Common myeloid progenitor, CD34-positive (primary cell): ENCODE measurements around the gene PIK3AP1.

ENCODE experiments used
- CTCF ChIA-PET: fragments of 350-600 bp; sonication (Branson Sonifier 250); formaldehyde crosslinking; loops from one replicate; lab custom pipeline; 2021; ENCODE audit warnings: antibody characterized with exemption; lab: Charles Lee
- POLR2A ChIA-PET: fragments of 350-600 bp; sonication (Branson Sonifier 250); formaldehyde crosslinking; loops from one replicate; lab custom pipeline; 2021; ENCODE audit warnings: antibody characterized with exemption; lab: Charles Lee
- DNase-seq, 3 donors: peaks; one replicate each; pipeline versions ENCODE4 v3.0.0 to v3.0.0-alpha.2; 2013
- H3K27ac ChIP-seq, 2 experiments: 1 replicate in 1 of 2; 2 replicates in 1 of 2; pipeline ENCODE4 v1.7.0; 2013; ENCODE audit warnings: inconsistent platforms in 2 of 2, low read length in 2 of 2, mild to moderate bottlenecking in 2 of 2, low read depth in 1 of 2, moderate library complexity in 1 of 2; ENCODE audit not compliant: severe bottlenecking in 2 of 2, insufficient read depth in 1 of 2, poor library complexity in 1 of 2
- H3K27me3 ChIP-seq, 5 experiments: replicated peaks in 2 of 5; 1 replicate in 3 of 5; 2 replicates in 2 of 5; pipeline versions ENCODE4 v1.6.1 to v1.7.0; 2013; ENCODE audit warnings: low read length in 4 of 5, mild to moderate bottlenecking in 2 of 5, moderate library complexity in 2 of 5, inconsistent platforms in 1 of 5; ENCODE audit not compliant: insufficient read depth in 5 of 5, control insufficient read depth in 4 of 5
- H3K36me3 ChIP-seq, 4 experiments: 1 replicate in 2 of 4; 2 replicates in 2 of 4; pipeline versions ENCODE4 v1.6.1 to v1.7.0; 2013; ENCODE audit warnings: low read length in 3 of 4, control low read depth in 1 of 4, mild to moderate bottlenecking in 1 of 4; ENCODE audit not compliant: control insufficient read depth in 4 of 4, insufficient read depth in 4 of 4
- H3K4me1 ChIP-seq, 4 experiments: 1 replicate in 3 of 4; 2 replicates in 1 of 4; pipeline versions ENCODE4 v1.6.1 to v1.7.1; 2013; ENCODE audit warnings: low read length in 3 of 4, mild to moderate bottlenecking in 3 of 4, control low read depth in 1 of 4, inconsistent platforms in 1 of 4, moderate library complexity in 1 of 4; ENCODE audit not compliant: control insufficient read depth in 4 of 4, insufficient read depth in 4 of 4; ENCODE audit errors: control extremely low read depth in 1 of 4
- H3K4me3 ChIP-seq, 7 experiments: 1 replicate in 4 of 7; 2 replicates in 3 of 7; pipeline versions ENCODE4 v1.5.1 to v1.7.0; 2013; ENCODE audit warnings: mild to moderate bottlenecking in 7 of 7, low read length in 6 of 7, moderate library complexity in 6 of 7, inconsistent platforms in 2 of 7, low read depth in 2 of 7, control low read depth in 1 of 7; ENCODE audit not compliant: insufficient read depth in 4 of 7, control insufficient read depth in 1 of 7; ENCODE audit errors: extremely low read depth in 1 of 7
- H3K9me3 ChIP-seq, 5 experiments: 1 replicate in 4 of 5; 2 replicates in 1 of 5; pipeline versions ENCODE4 v1.6.1 to v1.7.1; 2013; ENCODE audit warnings: low read length in 4 of 5, mild to moderate bottlenecking in 2 of 5, inconsistent platforms in 1 of 5, low read depth in 1 of 5, moderate library complexity in 1 of 5; ENCODE audit not compliant: control insufficient read depth in 4 of 5, insufficient read depth in 2 of 5; ENCODE audit errors: control extremely low read depth in 1 of 5
- WGBS: methylation state at CpG from one replicate; pipeline ENCODE4 v1.1.5; 2013; ENCODE audit not compliant: insufficient coverage; 5-methylcytosine and 5-hydroxymethylcytosine counted together

The PIK3AP1 gene

GRCh38 chr10:96665306-96665705, 55.0 kb downstream of the PIK3AP1 start:
- peaks cover 17 to 55% (median 26%) of the 10 kb centered on the region in 4 experiments for H3K4me1 ChIP-seq
- 84% methylated on average over 5 of the region's 6 CpGs for WGBS
- ChIA-PET POLR2A (no interaction called here), CTCF (interaction anchor here (1.4 to 2.9 kb wide), 3 partner anchors 13 to 53 kb away, joined by 3 to 16 read pairs (median 11); no protein-coding TSS in a partner anchor)
- DNase-seq: no peak
- no peak overlapping the region for H3K27ac ChIP-seq
- H3K27me3 ChIP-seq: no peaks in the 10 kb centered on the region
- no peak overlapping the region for H3K4me3 ChIP-seq
- H3K36me3 ChIP-seq: peaks cover 0 to 13% (median 0%) of the 10 kb centered on the region in 4 experiments
- no peaks in the 10 kb centered on the region for H3K9me3 ChIP-seq

- H3K9me3 ChIP-seq: no peaks in the 10 kb centered on the region
- no peak overlapping the region for H3K4me3 ChIP-seq
- DNase-seq: peak in 2 of 3 donors; percentile 68 to 80
- H3K27me3 ChIP-seq: no peaks in the 10 kb centered on the region
- ChIA-PET CTCF (interaction anchor here (0.6 to 2.9 kb wide), 9 partner anchors 8 to 53 kb away, joined by 3 to 16 read pairs (median 4); no protein-coding TSS in a partner anchor), POLR2A (interaction anchor here (1.0 kb wide), 1 partner anchor 9 kb away, joined by 3 read pairs; no protein-coding TSS in a partner anchor)
- peaks cover 0 to 13% (median 0%) of the 10 kb centered on the region in 4 experiments for H3K36me3 ChIP-seq
- H3K4me1 ChIP-seq: peaks cover 15 to 48% (median 24%) of the 10 kb centered on the region in 4 experiments
- no peak overlapping the region for H3K27ac ChIP-seq
- WGBS: 0% methylated on average over 2 of the region's 3 CpGs
Observed at GRCh38 chr10:96664563-96664962, 55.8 kb downstream of the PIK3AP1 start.

GRCh38 chr10:96663797-96664196, 56.5 kb downstream of the PIK3AP1 start:
- Histone ChIP-seq H3K4me3 (no peak overlapping the region), H3K36me3 (peaks cover 0 to 9% (median 0%) of the 10 kb centered on the region in 4 experiments), H3K9me3 (no peaks in the 10 kb centered on the region), H3K27me3 (no peaks in the 10 kb centered on the region), H3K27ac (no peak overlapping the region), H3K4me1 (peaks cover 15 to 49% (median 22%) of the 10 kb centered on the region in 4 experiments)
- POLR2A ChIA-PET: no interaction called here
- CTCF ChIA-PET: interaction anchor here (0.6 to 2.9 kb wide), 9 partner anchors 7 to 54 kb away, joined by 3 to 16 read pairs (median 4); no protein-coding TSS in a partner anchor
- DNase-seq: no peak

- 100% methylated on average over 2 of the region's 2 CpGs for WGBS
- CTCF ChIA-PET: interaction anchor here (0.6 to 1.2 kb wide), 2 partner anchors 11 to 1021 kb away, joined by 3 to 4 read pairs; no protein-coding TSS in a partner anchor
- H3K4me1 ChIP-seq: peaks cover 19 to 52% (median 39%) of the 10 kb centered on the region in 4 experiments
- no peak overlapping the region for H3K4me3 ChIP-seq
- POLR2A ChIA-PET: no interaction called here
- no peak overlapping the region for H3K27ac ChIP-seq
- no peaks in the 10 kb centered on the region for H3K27me3 ChIP-seq
- no peak for DNase-seq
- H3K36me3 ChIP-seq: peaks cover 0 to 10% (median 0%) of the 10 kb centered on the region in 4 experiments
- no peaks in the 10 kb centered on the region for H3K9me3 ChIP-seq
Observed at GRCh38 chr10:96661632-96662031, 58.7 kb downstream of the PIK3AP1 start.

- CTCF ChIA-PET: interaction anchor here (1.2 kb wide), 1 partner anchor 13 kb away, joined by 3 read pairs; no protein-coding TSS in a partner anchor
Observed at GRCh38 chr10:96660297-96660696, 60.0 kb downstream of the PIK3AP1 start.

GRCh38 chr10:96658844-96659243, 61.5 kb downstream of the PIK3AP1 start:
- peaks cover 0 to 26% (median 8%) of the 10 kb centered on the region in 4 experiments for H3K36me3 ChIP-seq
- DNase-seq: no peak
- POLR2A ChIA-PET: interaction anchor here (0.8 kb wide), 1 partner anchor 57 kb away, joined by 3 read pairs; no protein-coding TSS in a partner anchor
- peaks cover 11 to 52% (median 34%) of the 10 kb centered on the region in 4 experiments for H3K4me1 ChIP-seq
- no peak overlapping the region for H3K27ac ChIP-seq
- CTCF ChIA-PET: interaction anchor here (0.6 to 1.5 kb wide), 4 partner anchors 8 to 36 kb away, joined by 3 to 4 read pairs (median 4); no protein-coding TSS in a partner anchor
- H3K9me3 ChIP-seq: peaks cover 0 to 4% (median 2%) of the 10 kb centered on the region in 5 experiments
- no peaks in the 10 kb centered on the region for H3K27me3 ChIP-seq
- H3K4me3 ChIP-seq: no peak overlapping the region
- 100% methylated on average over 3 of the region's 3 CpGs for WGBS

More at GRCh38 chr10:96660297-96660696, 60.0 kb downstream of the PIK3AP1 start:
- Histone ChIP-seq H3K9me3 (peaks cover 0 to 4% (median 2%) of the 10 kb centered on the region in 5 experiments), H3K36me3 (peaks cover 0 to 17% (median 6%) of the 10 kb centered on the region in 4 experiments), H3K27ac (no peak overlapping the region), H3K4me1 (peaks cover 25 to 59% (median 46%) of the 10 kb centered on the region in 4 experiments), H3K27me3 (no peaks in the 10 kb centered on the region), H3K4me3 (no peak overlapping the region)
- no peak for DNase-seq
- POLR2A ChIA-PET: no interaction called here
- WGBS: 79% methylated on average over 2 of the region's 3 CpGs

GRCh38 chr10:96657385-96657784, 62.9 kb downstream of the PIK3AP1 start:
- ChIA-PET CTCF (interaction anchor here (0.6 to 1.7 kb wide), 2 partner anchors 11 to 754 kb away, joined by 3 read pairs; no protein-coding TSS in a partner anchor), POLR2A (no interaction called here)
- Histone ChIP-seq H3K27ac (no peak overlapping the region), H3K4me3 (no peak overlapping the region), H3K27me3 (no peaks in the 10 kb centered on the region), H3K36me3 (peaks cover 0 to 28% (median 8%) of the 10 kb centered on the region in 4 experiments), H3K9me3 (peaks cover 0 to 4% (median 2%) of the 10 kb centered on the region in 5 experiments), H3K4me1 (peaks cover 9 to 60% (median 38%) of the 10 kb centered on the region in 4 experiments)
- DNase-seq: no peak
- no CpG with 5 or more reads among the region's 1 CpG for WGBS
